K562 (cell line): Measurements from ENCODE around the gene ADRA2A. TPM values are rescaled to one million over a fixed set of nuclear protein-coding genes. Genes with fewer than 3 reads are reported as not detected.

Experiments used
- ATAC-seq: fragments of 200-7000 bp; cut with Tn5 transposase; 3 replicates; pipeline ENCODE4 v1.9.1; 2020; ENCODE audit warnings: moderate library complexity
- BruUV-seq: library from RNA; stranded (reverse); fragments of 400-500 nt; replicated peaks from 2 replicates; lab custom pipeline; 2021; lab: Mats Ljungman, UMichigan
- CTCF ChIA-PET: fragments of 300-600 bp; formaldehyde crosslinking; extraction: SDS; loops from one replicate; lab custom pipeline; 2021; ENCODE audit warnings: low intra/inter-chr PET ratio; lab: Yijun Ruan, JAX
- POLR2A ChIA-PET: fragments of 300-600, 350-650 bp; sonication (Branson Sonifier 250); formaldehyde crosslinking; extraction: SDS; loops from one replicate; lab custom pipeline; 2021; ENCODE audit warnings: antibody characterized with exemption, inconsistent platforms; lab: Yijun Ruan, JAX
- DNase-seq, 4 experiments: peaks; one replicate each; pipeline versions ENCODE4 v3.0.0 to v3.0.0-alpha.2; 2011 to 2018; ENCODE audit warnings: low spot score in 3 of 4, mixed read lengths in 3 of 4; ENCODE audit errors: extremely low read depth in 1 of 4
- FAIRE-seq: peaks from 2 replicates; lab custom pipeline; 2011; peaks lifted over from hg19 to GRCh38; lab: Jason Lieb, UNC
- H2AFZ ChIP-seq: 2 replicates; pipeline ENCODE4 v1.6.0; 2011; ENCODE audit warnings: low read depth, low read length, control low read depth, inconsistent platforms
- H3K27ac ChIP-seq: fragments of 200-600 bp; 3 replicates; pipeline ENCODE4 v1.8.0; 2011; ENCODE audit warnings: low read depth, mild to moderate bottlenecking, control low read depth, inconsistent platforms, low read length, moderate library complexity, mixed read lengths; ENCODE audit errors: extremely low read depth
- H3K27me3 ChIP-seq, 2 experiments: fragments of 300-600 bp in 1 of 2; 2 replicates in 1 of 2; 3 replicates in 1 of 2; pipeline versions ENCODE4 v1.6.0 to v1.8.0; 2011; ENCODE audit warnings: inconsistent platforms in 2 of 2, low read length in 2 of 2, mild to moderate bottlenecking in 1 of 2, mixed read lengths in 1 of 2, moderate library complexity in 1 of 2; ENCODE audit not compliant: control insufficient read depth in 2 of 2, insufficient read depth in 2 of 2
- H3K36me3 ChIP-seq: fragments of 300-600 bp; 3 replicates; pipeline ENCODE4 v1.8.0; 2011; ENCODE audit warnings: mild to moderate bottlenecking, low read length, inconsistent platforms; ENCODE audit not compliant: control insufficient read depth, insufficient read depth
- H3K4me1 ChIP-seq, 2 experiments: fragments of 200-600 bp in 1 of 2; replicated peaks in 1 of 2; 2 replicates in 1 of 2; 3 replicates in 1 of 2; pipeline versions ENCODE4 v1.5.1 to v1.8.0; 2011; ENCODE audit warnings: inconsistent platforms in 2 of 2, low read length in 2 of 2, mild to moderate bottlenecking in 1 of 2, mixed read lengths in 1 of 2, moderate library complexity in 1 of 2; ENCODE audit not compliant: control insufficient read depth in 2 of 2, insufficient read depth in 2 of 2
- H3K4me2 ChIP-seq: 2 replicates; pipeline ENCODE4 v1.6.1; 2011; ENCODE audit warnings: low read length, control low read depth, inconsistent platforms, mixed read lengths; ENCODE audit not compliant: insufficient read depth
- H3K4me3 ChIP-seq: fragments of 200-600 bp; sonication (generic), shearing (Covaris generic); 2 replicates; pipeline ENCODE4 v1.5.1; 2016; ENCODE audit warnings: control low read depth, inconsistent platforms
- H3K79me2 ChIP-seq: fragments of 200-600 bp; 3 replicates; pipeline ENCODE4 v1.8.0; 2011; ENCODE audit warnings: low read length, inconsistent platforms; ENCODE audit not compliant: control insufficient read depth, insufficient read depth
- H3K9ac ChIP-seq, 2 experiments: 2 replicates each; pipeline versions ENCODE4 v1.6.0 to v1.6.1; 2011; ENCODE audit warnings: low read depth in 2 of 2, low read length in 2 of 2, control low read depth in 1 of 2, inconsistent platforms in 1 of 2, mild to moderate bottlenecking in 1 of 2, mixed read lengths in 1 of 2; ENCODE audit not compliant: insufficient read depth in 1 of 2
- H3K9me1 ChIP-seq: one replicate; pipeline ENCODE4 v1.6.0; 2011; ENCODE audit warnings: inconsistent platforms, mild to moderate bottlenecking, low read length, moderate library complexity; ENCODE audit not compliant: control insufficient read depth, insufficient read depth
- H3K9me3 ChIP-seq: replicated peaks from 2 replicates; pipeline ENCODE4 v1.5.1; 2011; ENCODE audit warnings: low read depth, low read length, inconsistent platforms; ENCODE audit not compliant: control insufficient read depth, insufficient read depth
- H4K20me1 ChIP-seq: replicated peaks from 2 replicates; pipeline ENCODE4 v1.6.1; 2011; ENCODE audit warnings: low read length, inconsistent platforms, mixed read lengths; ENCODE audit not compliant: control insufficient read depth, insufficient read depth
- GTF2F1 ChIP-seq: IDR thresholded peaks from 2 replicates; pipeline ENCODE4 v1.6.1; 2011; ENCODE audit warnings: low read depth, low read length, improper control_type of control experiment
- LARP7 ChIP-seq: fragments of 450-650 bp; IDR thresholded peaks from 2 replicates; pipeline ENCODE4 v1.6.1; 2016
- MCM2 ChIP-seq: fragments of 450-650 bp; IDR thresholded peaks from 2 replicates; pipeline ENCODE4 v1.6.1; 2017; ENCODE audit warnings: low read depth, mild to moderate bottlenecking
- NR2F6 ChIP-seq: fragments of 450-650 bp; formaldehyde crosslinking; IDR thresholded peaks from 2 replicates; pipeline ENCODE4 v1.4.0; 2020; ENCODE audit warnings: mild to moderate bottlenecking
- ZBTB17 ChIP-seq: fragments of 450-650 bp; formaldehyde crosslinking; IDR thresholded peaks from 2 replicates; pipeline ENCODE4 v1.4.0; 2020; ENCODE audit warnings: mild to moderate bottlenecking
- ZFPM2 ChIP-seq: fragments of 250-450 bp; sonication (Bioruptor Pico); IDR thresholded peaks from 2 replicates; pipeline ENCODE4 v1.5.1; 2022; ENCODE audit warnings: mild to moderate bottlenecking
- ZKSCAN3 ChIP-seq: fragments of 250-450 bp; sonication (Bioruptor Pico); IDR thresholded peaks from 2 replicates; pipeline ENCODE4 v1.4.0; 2020
- WGBS: fragments of 100-300 bp; shearing (Covaris generic); methylation state at CpG from one replicate; pipeline ENCODE4 v1.1.6; 2016; ENCODE audit warnings: low coverage, mixed read lengths; ENCODE audit not compliant: insufficient coverage; ENCODE audit errors: missing lambda C conversion rate; 5-methylcytosine and 5-hydroxymethylcytosine counted together
- in situ Hi-C: fragments of 300-500 bp; cut with MboI; formaldehyde crosslinking; loops from 4 replicates; pipeline ENCODE4 v1.15.0; 2018; ENCODE audit warnings: inconsistent platforms, mixed read lengths
- intact Hi-C: fragments of 100-400 bp; cut with micrococcal nuclease; formaldehyde crosslinking; loops from 2 replicates; pipeline ENCODE4 v1.14.2; 2022
- polyA plus RNA-seq, 8 experiments: library from polyadenylated mRNA; depleted of rRNA in 4 of 8; stranded (reverse) in 5 of 8; unstranded in 3 of 8; fragments of >200 nt; fragmentation: Nextera tagmentation in 2 of 8; fragmentation: Illumina TruSeq in 1 of 8; extraction: Ambion mirVana in 2 of 8; extraction: Trizol in 1 of 8; gene quantifications; 2 replicates each; pipeline versions ENCODE4 v1.2.1 to v1.2.3, GENCODE V29; 2011 to 2014; ENCODE audit warnings: inconsistent platforms in 1 of 8, missing spikeins in 1 of 8
- total RNA-seq, 7 experiments: library from RNA; depleted of rRNA in 6 of 7; stranded (reverse); fragments of >200 nt in 6 of 7; fragmentation: Illumina TruSeq in 2 of 7; extraction: Trizol in 2 of 7; gene quantifications; 2 replicates each; pipeline versions ENCODE4 v1.2.1 to v1.2.3, GENCODE V29; 2011 to 2021; ENCODE audit warnings: low replicate concordance in 1 of 7
- TF ChIP-seq, protein P1 (sequence below): fragments of 450-650 bp; IDR thresholded peaks from 2 replicates; pipeline ENCODE4 v1.6.1; 2014; ENCODE audit warnings: low read depth, mild to moderate bottlenecking, moderate library complexity, borderline replicate concordance
- TF ChIP-seq, protein P2 (sequence below): sonication (generic); formaldehyde crosslinking; IDR thresholded peaks from 2 replicates; pipeline ENCODE4 v1.8.1; 2023; ENCODE audit warnings: mild to moderate bottlenecking, missing genetic modification reagents
- TF ChIP-seq, protein P3 (sequence below): fragments of 450-650 bp; formaldehyde crosslinking; IDR thresholded peaks from 2 replicates; pipeline ENCODE4 v1.4.0; 2020; ENCODE audit warnings: mild to moderate bottlenecking, moderate library complexity
- TF ChIP-seq, protein P4 (sequence below): fragments of 250-450 bp; sonication (Bioruptor Pico); IDR thresholded peaks from 2 replicates; pipeline ENCODE4 v1.5.0; 2021

Gene ADRA2A
- total and polyA plus RNA-seq, 9 of the 15 experiments (the other 6 are each of a cell fraction or from before 2014, with no cell fraction given): not detected

DNA sequence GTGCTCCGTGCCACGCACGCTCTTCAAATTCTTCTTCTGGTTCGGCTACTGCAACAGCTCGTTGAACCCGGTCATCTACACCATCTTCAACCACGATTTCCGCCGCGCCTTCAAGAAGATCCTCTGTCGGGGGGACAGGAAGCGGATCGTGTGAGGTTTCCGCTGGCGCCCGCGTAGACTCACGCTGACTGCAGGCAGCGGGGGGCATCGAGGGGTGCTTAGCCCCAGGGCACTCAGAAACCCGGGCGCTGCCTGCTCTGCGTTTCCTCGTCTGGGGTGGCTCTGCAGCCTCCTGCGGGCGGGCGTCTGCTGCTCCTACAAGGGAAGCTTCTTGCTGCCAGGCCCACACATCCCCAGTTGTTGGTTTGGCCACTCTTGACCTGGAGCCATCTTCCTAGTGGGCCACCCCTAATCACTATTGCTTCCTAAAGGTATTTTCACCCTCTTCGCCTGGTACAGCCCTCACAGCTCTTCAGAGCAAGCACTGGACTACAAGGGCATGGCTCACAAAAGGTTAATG, 2.5 kb downstream of the ADRA2A start:
- TF ChIP-seq ZKSCAN3 (CRISPR knock-in tag) (no peak), ZFPM2 (CRISPR knock-in tag) (no peak), LARP7 (no peak), ZBTB17 (no peak), MCM2 (no peak), GTF2F1 (no peak), NR2F6 (CRISPR knock-in tag) (no peak)
- TF ChIP-seq, protein P1, sequence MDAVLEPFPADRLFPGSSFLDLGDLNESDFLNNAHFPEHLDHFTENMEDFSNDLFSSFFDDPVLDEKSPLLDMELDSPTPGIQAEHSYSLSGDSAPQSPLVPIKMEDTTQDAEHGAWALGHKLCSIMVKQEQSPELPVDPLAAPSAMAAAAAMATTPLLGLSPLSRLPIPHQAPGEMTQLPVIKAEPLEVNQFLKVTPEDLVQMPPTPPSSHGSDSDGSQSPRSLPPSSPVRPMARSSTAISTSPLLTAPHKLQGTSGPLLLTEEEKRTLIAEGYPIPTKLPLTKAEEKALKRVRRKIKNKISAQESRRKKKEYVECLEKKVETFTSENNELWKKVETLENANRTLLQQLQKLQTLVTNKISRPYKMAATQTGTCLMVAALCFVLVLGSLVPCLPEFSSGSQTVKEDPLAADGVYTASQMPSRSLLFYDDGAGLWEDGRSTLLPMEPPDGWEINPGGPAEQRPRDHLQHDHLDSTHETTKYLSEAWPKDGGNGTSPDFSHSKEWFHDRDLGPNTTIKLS: no peak
- TF ChIP-seq, protein P2, sequence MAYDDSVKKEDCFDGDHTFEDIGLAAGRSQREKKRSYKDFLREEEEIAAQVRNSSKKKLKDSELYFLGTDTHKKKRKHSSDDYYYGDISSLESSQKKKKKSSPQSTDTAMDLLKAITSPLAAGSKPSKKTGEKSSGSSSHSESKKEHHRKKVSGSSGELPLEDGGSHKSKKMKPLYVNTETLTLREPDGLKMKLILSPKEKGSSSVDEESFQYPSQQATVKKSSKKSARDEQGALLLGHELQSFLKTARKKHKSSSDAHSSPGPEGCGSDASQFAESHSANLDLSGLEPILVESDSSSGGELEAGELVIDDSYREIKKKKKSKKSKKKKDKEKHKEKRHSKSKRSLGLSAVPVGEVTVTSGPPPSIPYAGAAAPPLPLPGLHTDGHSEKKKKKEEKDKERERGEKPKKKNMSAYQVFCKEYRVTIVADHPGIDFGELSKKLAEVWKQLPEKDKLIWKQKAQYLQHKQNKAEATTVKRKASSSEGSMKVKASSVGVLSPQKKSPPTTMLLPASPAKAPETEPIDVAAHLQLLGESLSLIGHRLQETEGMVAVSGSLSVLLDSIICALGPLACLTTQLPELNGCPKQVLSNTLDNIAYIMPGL (CRISPR knock-in tag): no peak
- TF ChIP-seq, protein P3, sequence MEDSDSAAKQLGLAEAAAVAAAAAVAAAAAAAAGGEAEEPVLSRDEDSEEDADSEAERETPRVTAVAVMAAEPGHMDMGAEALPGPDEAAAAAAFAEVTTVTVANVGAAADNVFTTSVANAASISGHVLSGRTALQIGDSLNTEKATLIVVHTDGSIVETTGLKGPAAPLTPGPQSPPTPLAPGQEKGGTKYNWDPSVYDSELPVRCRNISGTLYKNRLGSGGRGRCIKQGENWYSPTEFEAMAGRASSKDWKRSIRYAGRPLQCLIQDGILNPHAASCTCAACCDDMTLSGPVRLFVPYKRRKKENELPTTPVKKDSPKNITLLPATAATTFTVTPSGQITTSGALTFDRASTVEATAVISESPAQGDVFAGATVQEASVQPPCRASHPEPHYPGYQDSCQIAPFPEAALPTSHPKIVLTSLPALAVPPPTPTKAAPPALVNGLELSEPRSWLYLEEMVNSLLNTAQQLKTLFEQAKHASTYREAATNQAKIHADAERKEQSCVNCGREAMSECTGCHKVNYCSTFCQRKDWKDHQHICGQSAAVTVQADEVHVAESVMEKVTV (CRISPR knock-in tag): no peak
- TF ChIP-seq, protein P4, sequence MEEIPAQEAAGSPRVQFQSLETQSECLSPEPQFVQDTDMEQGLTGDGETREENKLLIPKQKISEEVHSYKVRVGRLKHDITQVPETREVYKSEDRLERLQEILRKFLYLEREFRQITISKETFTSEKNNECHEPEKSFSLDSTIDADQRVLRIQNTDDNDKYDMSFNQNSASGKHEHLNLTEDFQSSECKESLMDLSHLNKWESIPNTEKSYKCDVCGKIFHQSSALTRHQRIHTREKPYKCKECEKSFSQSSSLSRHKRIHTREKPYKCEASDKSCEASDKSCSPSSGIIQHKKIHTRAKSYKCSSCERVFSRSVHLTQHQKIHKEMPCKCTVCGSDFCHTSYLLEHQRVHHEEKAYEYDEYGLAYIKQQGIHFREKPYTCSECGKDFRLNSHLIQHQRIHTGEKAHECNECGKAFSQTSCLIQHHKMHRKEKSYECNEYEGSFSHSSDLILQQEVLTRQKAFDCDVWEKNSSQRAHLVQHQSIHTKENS (CRISPR knock-in tag): no peak
- in situ Hi-C loops (no loop called here), intact Hi-C loops (no loop called here)
- H3K79me2 ChIP-seq: no peaks in the 10 kb centered on the region
- no peaks in the 10 kb centered on the region for H3K36me3 ChIP-seq
- FAIRE-seq: no peak
- no peak for DNase-seq
- ChIA-PET CTCF (no interaction called here), POLR2A (no interaction called here)
- no peak for ATAC-seq
- no peak overlapping the region for H2AFZ ChIP-seq
- H3K4me2 ChIP-seq: no peak overlapping the region
- no peaks in the 10 kb centered on the region for H3K9me3 ChIP-seq
- H3K27ac ChIP-seq: no peak overlapping the region
- no peaks in the 10 kb centered on the region for H4K20me1 ChIP-seq
- peaks cover 0 to 9% of the 10 kb centered on the region in 2 experiments; a peak in 1 of 5 replicates for H3K4me1 ChIP-seq
- H3K9ac ChIP-seq: no peak overlapping the region
- BruUV-seq: no TSS peak
- 43% methylated on average over 20 of the region's 28 CpGs for WGBS
- H3K9me1 ChIP-seq: no peaks in the 10 kb centered on the region
- H3K4me3 ChIP-seq: no peak overlapping the region
- H3K27me3 ChIP-seq: no peaks in the 10 kb centered on the region
